Central memory CD8-positive, alpha-beta T cell (primary cell): Measurements from ENCODE around the gene XPR1.
A peak's percentile ranks its signal among the peaks of the same experiment; 100 is the strongest.
"Not testable (repeated sequence)": the region's sequence is repeated elsewhere in the genome, so short reads cannot be mapped to it uniquely, and the experiment has no call there.

Experiments
- ATAC-seq: fragments of 150-1000 bp; cut with Tn5 transposase; replicated peaks from 2 replicates; pipeline ENCODE4 v1.10.0; 2022; ENCODE audit warnings: mild to moderate bottlenecking, moderate FRiP score, moderate number of reproducible peaks; ENCODE audit not compliant: poor library complexity, severe bottlenecking; ENCODE audit errors: extremely low read depth
- DNase-seq, 2 donors: peaks; one replicate each; pipeline ENCODE4 v3.0.0; 2021; ENCODE audit warnings: low spot score in 2 of 2
- H3K27ac Mint-ChIP-seq: one replicate; pipeline ENCODE4 v1.8.0; 2022; ENCODE audit warnings: low read depth, mild to moderate bottlenecking, moderate library complexity, mixed read lengths
- H3K27me3 Mint-ChIP-seq: one replicate; pipeline ENCODE4 v1.8.0; 2022; ENCODE audit warnings: mixed read lengths
- H3K36me3 Mint-ChIP-seq: one replicate; pipeline ENCODE4 v1.8.0; 2022; ENCODE audit warnings: mild to moderate bottlenecking, moderate library complexity, mixed read lengths; ENCODE audit not compliant: insufficient read depth
- H3K4me1 Mint-ChIP-seq: one replicate; pipeline ENCODE4 v1.8.0; 2022; ENCODE audit warnings: mixed read lengths
- H3K4me3 Mint-ChIP-seq: one replicate; pipeline ENCODE4 v1.8.0; 2022; ENCODE audit warnings: mild to moderate bottlenecking, moderate library complexity, mixed read lengths
- H3K9me3 Mint-ChIP-seq: one replicate; pipeline ENCODE4 v1.8.0; 2022; ENCODE audit warnings: mixed read lengths

Gene XPR1

GRCh38 chr1:180845352-180845751 lies 213.5 kb downstream of the XPR1 start:
- Mint-ChIP-seq H3K4me3 (no peak overlapping the region), H3K9me3 (no peaks in the 10 kb centered on the region), H3K4me1 (no peaks in the 10 kb centered on the region), H3K36me3 (no peaks in the 10 kb centered on the region), H3K27ac (no peak overlapping the region), H3K27me3 (no peaks in the 10 kb centered on the region)
- ATAC-seq (no peak), DNase-seq (no peak)

DNA sequence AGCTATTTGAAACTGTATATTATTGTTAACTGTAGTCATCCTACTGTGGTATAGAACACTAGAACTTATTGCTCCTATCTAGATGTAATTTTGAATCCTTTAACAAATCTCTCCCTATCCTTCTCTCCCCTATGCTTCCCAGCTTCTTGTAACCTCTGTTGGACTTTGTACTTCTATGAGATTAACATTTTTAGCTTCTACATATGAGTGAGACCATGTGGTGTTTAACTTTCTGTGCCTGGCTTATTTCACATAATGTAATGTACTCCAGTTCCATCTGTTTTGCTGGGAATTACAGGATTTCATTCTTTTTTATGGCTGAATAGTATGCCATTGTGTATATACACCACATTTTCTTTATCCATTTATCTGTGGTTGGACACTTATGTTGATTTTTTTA lies 216.4 kb downstream of the XPR1 start:
- no peak for ATAC-seq
- peaks cover 19% of the 10 kb centered on the region for H3K4me1 Mint-ChIP-seq

DNA sequence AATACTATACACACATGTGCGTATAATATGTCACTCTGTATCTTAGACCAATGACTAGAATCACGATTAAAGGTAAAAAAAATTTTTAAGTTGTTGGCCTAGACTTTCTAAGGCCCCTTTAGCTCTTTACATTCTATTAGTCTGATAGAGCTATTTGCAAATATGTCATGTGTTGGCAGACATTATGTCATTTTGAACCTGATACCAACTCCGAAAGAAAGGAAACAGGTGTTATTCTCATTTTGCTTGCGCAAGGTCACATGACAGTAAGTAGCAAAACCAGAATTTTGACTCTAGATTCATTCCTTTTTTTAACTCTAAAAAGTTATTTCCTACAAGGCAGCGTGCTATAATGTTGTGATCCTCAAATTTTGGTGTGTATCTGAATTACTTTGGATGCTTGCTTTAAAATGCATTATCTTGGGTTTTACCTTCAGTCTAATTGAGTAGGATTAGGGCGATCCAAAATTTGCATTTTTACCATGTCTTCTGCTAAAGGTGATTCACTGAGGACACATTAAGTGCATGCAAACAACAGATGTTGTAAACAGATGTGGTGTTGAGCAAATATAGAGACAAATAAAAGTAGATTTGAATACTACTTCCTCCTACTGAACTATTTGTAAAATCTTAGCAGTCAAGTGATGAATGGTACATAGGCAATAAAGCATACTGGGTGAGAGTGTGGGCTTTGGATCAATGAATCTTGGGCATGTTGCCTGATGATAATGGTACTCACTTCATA lies 217.4 kb downstream of the XPR1 start:
- H3K27me3 Mint-ChIP-seq = no peaks in the 10 kb centered on the region
- H3K36me3 Mint-ChIP-seq = peaks cover 3% of the 10 kb centered on the region
- H3K9me3 Mint-ChIP-seq = no peaks in the 10 kb centered on the region
- peaks cover 24% of the 10 kb centered on the region for H3K4me1 Mint-ChIP-seq
- no peak for DNase-seq
- H3K27ac Mint-ChIP-seq = no peak overlapping the region
- no peak for ATAC-seq
- H3K4me3 Mint-ChIP-seq = no peak overlapping the region

More for the DNA sequence above, 216.4 kb downstream of the XPR1 start:
- H3K36me3 Mint-ChIP-seq = peaks cover under 1% of the 10 kb centered on the region
- no peaks in the 10 kb centered on the region for H3K9me3 Mint-ChIP-seq
- H3K27me3 Mint-ChIP-seq = no peaks in the 10 kb centered on the region
- no peak for DNase-seq
- no peak overlapping the region for H3K4me3 Mint-ChIP-seq
- H3K27ac Mint-ChIP-seq = no peak overlapping the region

- Mint-ChIP-seq H3K27ac (no peak overlapping the region), H3K4me3 (no peak overlapping the region), H3K27me3 (no peaks in the 10 kb centered on the region), H3K36me3 (peaks cover 11% of the 10 kb centered on the region), H3K4me1 (peaks cover 24% of the 10 kb centered on the region), H3K9me3 (no peaks in the 10 kb centered on the region)
- no peak for ATAC-seq
- no peak for DNase-seq
Measured at GRCh38 chr1:180851995-180852887, 220.4 kb downstream of the XPR1 start.

GRCh38 chr1:180854001-180854400 lies 222.2 kb downstream of the XPR1 start:
- no peak for DNase-seq
- H3K4me1 Mint-ChIP-seq = peaks cover 24% of the 10 kb centered on the region
- ATAC-seq = no peak
- H3K27ac Mint-ChIP-seq = no peak overlapping the region
- peaks cover 11% of the 10 kb centered on the region for H3K36me3 Mint-ChIP-seq
- H3K9me3 Mint-ChIP-seq = no peaks in the 10 kb centered on the region
- no peak overlapping the region for H3K4me3 Mint-ChIP-seq
- no peaks in the 10 kb centered on the region for H3K27me3 Mint-ChIP-seq

GRCh38 chr1:180854456-180854855 lies 222.6 kb downstream of the XPR1 start:
- H3K4me1 Mint-ChIP-seq = peaks cover 24% of the 10 kb centered on the region
- no peak for DNase-seq
- no peaks in the 10 kb centered on the region for H3K9me3 Mint-ChIP-seq

DNA sequence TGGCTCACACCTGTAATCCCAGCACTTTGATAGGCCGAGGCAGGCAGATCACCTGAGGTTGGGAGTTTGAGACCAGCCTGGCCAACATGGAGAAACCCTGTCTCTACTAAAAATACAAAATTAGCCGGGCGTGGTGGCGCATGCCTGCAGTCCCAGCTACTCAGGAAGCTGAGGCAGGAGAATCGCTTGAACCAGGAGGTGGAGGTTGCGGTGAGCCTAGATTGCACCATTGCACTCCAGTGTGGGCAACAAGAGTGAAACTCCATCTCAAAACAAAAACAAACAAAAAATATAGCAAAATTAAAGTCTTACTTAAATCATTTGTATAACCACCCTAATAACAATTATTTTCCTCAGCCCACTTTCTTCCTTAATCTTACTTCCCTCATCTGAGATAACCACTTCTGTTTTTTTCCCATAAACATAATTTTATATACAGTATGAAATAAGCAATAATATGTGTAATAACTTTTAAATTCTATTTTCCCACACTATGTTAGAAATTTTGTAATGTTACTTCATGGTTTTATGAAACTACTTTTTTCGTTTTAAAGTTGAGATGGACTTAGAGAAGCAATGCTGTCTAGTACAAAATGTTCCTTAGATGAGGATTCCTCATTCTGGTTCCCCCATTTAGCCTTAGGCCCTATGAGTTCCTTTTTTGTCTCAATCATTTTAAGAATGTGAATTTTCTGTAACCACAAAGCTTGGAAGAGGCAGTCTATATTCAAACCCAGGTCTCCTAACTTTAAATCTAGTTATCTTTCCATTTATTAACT lies 226.3 kb downstream of the XPR1 start:
- not testable (repeated sequence) for H3K4me1 Mint-ChIP-seq, DNase-seq, H3K27me3 Mint-ChIP-seq, ATAC-seq, H3K9me3 Mint-ChIP-seq, H3K27ac Mint-ChIP-seq, H3K4me3 Mint-ChIP-seq
- peaks cover 10% of the 10 kb centered on the region for H3K36me3 Mint-ChIP-seq

More at GRCh38 chr1:180854456-180854855, 222.6 kb downstream of the XPR1 start:
- no peak overlapping the region for H3K27ac Mint-ChIP-seq
- H3K4me3 Mint-ChIP-seq = no peak overlapping the region
- no peak for ATAC-seq
- H3K36me3 Mint-ChIP-seq = peaks cover 11% of the 10 kb centered on the region
- H3K27me3 Mint-ChIP-seq = no peaks in the 10 kb centered on the region

DNA sequence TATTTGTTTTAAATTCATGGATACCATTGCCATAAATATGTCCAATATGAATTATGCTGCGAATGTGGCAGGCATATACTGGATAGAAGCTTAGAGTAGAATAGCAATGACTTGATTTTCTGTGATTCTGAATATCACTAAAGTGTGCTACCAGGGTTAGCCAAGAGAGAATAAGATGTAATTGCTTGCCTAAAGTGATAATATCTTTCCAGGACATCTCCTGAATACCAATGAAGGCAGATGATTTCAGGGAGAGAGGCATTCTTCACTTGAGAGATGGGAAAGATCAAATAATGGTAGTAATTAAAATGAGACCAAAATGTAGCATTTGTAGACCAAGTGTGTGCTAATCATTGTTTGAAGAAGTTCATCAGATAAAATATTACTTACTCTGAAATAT lies 227.5 kb downstream of the XPR1 start:
- Mint-ChIP-seq H3K4me3 (no peak overlapping the region), H3K36me3 (peaks cover 7% of the 10 kb centered on the region), H3K27me3 (no peaks in the 10 kb centered on the region), H3K27ac (no peak overlapping the region), H3K4me1 (no peaks in the 10 kb centered on the region), H3K9me3 (no peaks in the 10 kb centered on the region)
- DNase-seq (no peak), ATAC-seq (no peak)

- H3K4me1 Mint-ChIP-seq = no peaks in the 10 kb centered on the region
- H3K36me3 Mint-ChIP-seq = peaks cover 8% of the 10 kb centered on the region
- no peak overlapping the region for H3K4me3 Mint-ChIP-seq
- no peak for ATAC-seq
- DNase-seq = no peak
- H3K27me3 Mint-ChIP-seq = no peaks in the 10 kb centered on the region
- H3K9me3 Mint-ChIP-seq = no peaks in the 10 kb centered on the region
- H3K27ac Mint-ChIP-seq = no peak overlapping the region
Measured at GRCh38 chr1:180860535-180860934, 228.7 kb downstream of the XPR1 start.

- H3K27ac Mint-ChIP-seq = no peak overlapping the region
- H3K27me3 Mint-ChIP-seq = no peaks in the 10 kb centered on the region
- no peak for DNase-seq
- H3K36me3 Mint-ChIP-seq = peaks cover 3% of the 10 kb centered on the region
- no peaks in the 10 kb centered on the region for H3K9me3 Mint-ChIP-seq
- no peak overlapping the region for H3K4me3 Mint-ChIP-seq
- ATAC-seq = no peak
- no peaks in the 10 kb centered on the region for H3K4me1 Mint-ChIP-seq
Measured at GRCh38 chr1:180862305-180862704, 230.5 kb downstream of the XPR1 start.

- Mint-ChIP-seq H3K9me3 (no peaks in the 10 kb centered on the region), H3K4me3 (no peak overlapping the region), H3K27ac (no peak overlapping the region), H3K36me3 (peaks cover 3% of the 10 kb centered on the region), H3K27me3 (no peaks in the 10 kb centered on the region), H3K4me1 (no peaks in the 10 kb centered on the region)
- ATAC-seq (no peak), DNase-seq (no peak)
Measured at GRCh38 chr1:180863158-180863775, 231.4 kb downstream of the XPR1 start.

DNA sequence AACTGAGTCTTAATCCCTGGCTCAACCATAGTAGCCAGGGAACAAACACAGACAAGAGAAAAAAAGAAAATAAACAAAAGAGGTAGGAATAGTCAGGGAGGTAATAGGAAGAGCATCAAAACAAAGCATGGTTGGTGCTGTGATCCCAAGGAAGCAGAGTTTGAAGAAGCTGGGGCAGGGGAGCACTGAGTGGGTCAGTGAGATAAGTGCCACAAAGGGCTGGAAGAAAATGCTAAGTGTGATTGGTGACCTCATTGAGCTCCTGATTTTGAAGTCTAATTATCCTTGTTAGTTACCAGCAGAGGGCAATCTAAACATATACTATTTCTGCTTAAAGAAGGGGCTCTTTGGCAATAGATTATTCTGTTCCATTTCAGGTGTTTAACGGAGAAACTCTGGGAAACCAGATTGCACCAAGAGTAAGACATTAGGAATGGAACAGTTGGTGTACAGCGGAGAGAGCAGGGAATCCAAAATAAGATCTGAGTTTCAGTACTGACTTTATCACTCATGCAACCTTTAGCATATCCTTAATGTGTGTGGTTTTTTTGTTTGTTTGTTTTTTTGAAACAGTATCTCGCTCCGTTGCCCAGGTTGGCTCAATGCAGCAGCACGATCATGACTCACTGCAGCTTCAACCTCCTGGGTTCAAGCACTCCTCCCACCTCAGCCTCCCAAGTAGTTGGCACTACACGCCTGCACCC lies 250.1 kb downstream of the XPR1 start:
- no peak for ATAC-seq
- H3K27ac Mint-ChIP-seq = peak overlapping the region; percentile 58

More for the DNA sequence above, 250.1 kb downstream of the XPR1 start:
- no peaks in the 10 kb centered on the region for H3K27me3 Mint-ChIP-seq
- H3K4me1 Mint-ChIP-seq = no peaks in the 10 kb centered on the region
- no peaks in the 10 kb centered on the region for H3K9me3 Mint-ChIP-seq
- peaks cover 10% of the 10 kb centered on the region for H3K36me3 Mint-ChIP-seq
- H3K4me3 Mint-ChIP-seq = no peak overlapping the region
- no peak for DNase-seq
